Pulmonary artery endothelial cell (primary cell): ENCODE results near the gene PEX1. TPM values are rescaled to one million over a fixed set of nuclear protein-coding genes. Genes with fewer than 3 reads are reported as not detected.
"Not testable (repeated sequence)": the region's sequence is repeated elsewhere in the genome, so short reads cannot be mapped to it uniquely, and the experiment has no call there.

Experiments
- DNase-seq: peaks from one replicate; pipeline ENCODE4 v3.0.0-alpha.2; 2011; ENCODE audit warnings: low read depth, low spot score
- total RNA-seq: library from RNA; depleted of rRNA; stranded (reverse); fragments of >200 nt; gene quantifications from 2 replicates; pipeline ENCODE4 v1.2.3, GENCODE V29; 2014

Gene PEX1
- total RNA-seq: 9.4 and 12.8 TPM in 2 replicates

DNA sequence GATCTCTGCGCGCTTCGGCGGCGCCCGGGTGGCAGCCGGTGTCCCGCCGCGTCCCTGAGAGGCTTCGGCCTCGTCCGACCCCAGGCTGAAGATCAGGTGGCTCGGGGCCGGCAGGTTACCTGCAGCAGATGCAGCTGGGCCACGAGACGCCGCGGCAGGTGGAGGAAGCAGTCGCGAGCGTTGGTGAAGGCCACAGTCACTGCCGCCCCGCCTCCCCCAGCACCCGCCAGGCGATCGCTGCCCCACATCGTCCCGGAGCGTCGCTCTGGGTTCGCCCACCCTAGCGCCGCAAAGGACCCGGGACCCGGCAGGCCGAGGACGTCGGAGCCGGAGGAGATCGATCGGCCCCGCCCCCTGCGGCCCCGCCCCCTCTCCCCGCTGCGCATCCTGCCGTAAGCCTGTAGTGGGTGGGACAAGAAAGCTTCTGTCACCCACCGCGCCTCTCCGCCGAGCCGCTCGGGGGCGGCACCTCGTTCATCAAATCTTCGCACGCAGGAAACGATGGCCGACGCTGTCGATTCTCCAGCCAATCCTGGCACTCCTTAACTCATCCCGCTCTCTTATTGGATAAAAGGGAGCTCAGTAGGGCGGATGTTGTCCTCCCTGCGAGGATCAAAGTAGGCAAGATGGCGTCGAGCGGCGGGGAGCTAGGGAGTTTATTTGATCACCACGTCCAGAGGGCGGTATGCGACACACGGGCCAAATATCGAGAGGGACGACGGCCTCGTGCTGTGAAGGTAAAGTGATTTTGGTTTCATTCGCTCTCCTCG is at the start of gene PEX1, which contains the start of gene RBM48:
TSS of gene PEX1 (minus strand) at position 333 of the 770 bp plus-strand sequence. CDS start at position 248, 85 bp downstream.
TSS of gene RBM48 (plus strand) at position 608 of the 770 bp plus-strand sequence. CDS start at position 627, 19 bp downstream.
- peak; percentile 97 for DNase-seq

DNA sequence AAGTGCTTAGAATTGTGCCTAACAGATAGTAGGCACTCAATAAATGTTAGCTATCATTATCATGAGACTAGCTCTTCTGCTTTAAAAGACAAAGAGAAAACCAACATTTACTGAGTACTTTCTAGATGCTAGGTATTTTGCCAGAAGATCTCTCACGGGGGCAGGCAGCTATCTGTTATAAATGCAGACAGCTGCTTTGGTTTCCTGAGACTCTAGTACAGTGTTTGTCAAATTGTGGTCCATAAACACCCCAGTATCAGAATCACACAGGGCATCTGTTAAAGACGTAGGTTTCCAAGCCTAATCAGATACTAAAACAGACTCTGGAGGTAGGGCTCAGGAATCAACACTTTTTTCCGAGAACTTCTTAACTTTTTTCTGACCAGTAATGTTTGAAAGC is 48.0 kb upstream of the PEX1 start:
- no peak for DNase-seq

DNA sequence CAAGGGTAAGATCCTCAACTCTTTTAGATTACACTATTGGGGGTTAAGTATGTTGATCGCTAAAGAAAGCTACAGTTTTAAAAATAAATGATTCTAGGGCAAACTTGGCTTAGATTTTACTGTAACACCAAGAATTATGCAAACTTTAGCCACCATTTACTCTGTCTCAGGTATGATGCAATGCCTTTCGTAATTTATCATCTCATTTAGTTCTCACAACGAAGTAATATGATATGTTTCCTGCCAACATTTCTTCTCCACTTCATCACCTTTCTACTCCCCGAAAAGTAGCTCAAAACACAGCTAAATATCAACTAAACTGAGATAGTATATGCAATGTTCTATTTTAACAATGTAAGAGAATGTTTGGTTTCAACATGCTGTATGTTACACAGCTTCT is 40.8 kb upstream of the PEX1 start:
- DNase-seq: no peak

DNA sequence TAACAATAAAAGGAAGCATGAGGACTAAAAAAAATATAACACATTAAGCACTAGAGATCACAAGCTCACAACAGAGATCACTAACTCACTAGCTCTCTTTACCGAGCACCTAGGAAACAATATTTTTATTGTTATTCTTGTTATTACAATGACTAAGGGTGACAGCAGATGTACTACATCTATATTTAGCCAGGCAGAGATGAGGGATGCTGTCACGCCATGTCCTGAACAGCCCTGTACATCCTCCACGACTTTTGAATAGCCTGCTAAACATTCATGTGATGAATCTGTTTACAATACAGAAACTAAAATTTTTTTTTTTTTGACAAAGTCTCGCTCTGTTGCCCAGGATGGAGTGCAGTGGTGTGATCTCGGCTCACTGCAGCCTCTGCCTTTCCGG is 39.1 kb upstream of the PEX1 start:
- no peak for DNase-seq

DNA sequence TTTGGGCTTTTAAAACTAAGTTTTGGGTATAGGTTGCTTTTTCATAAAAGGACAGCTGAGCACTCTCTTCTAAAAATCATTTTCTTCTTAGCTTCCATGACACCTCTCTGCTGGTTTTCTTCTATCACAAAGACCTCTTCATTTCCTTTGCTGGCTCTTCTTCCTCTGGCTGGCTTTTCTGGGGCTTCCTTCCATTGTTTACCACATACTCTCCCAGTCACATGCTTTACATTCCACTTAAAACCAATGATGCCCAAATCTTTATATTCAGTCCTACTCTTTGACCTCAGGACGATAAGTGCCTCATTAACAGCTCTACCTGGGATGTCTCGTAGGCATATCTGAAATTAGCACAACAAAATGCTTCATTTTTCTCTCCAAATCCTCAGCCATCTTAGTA is 35.0 kb upstream of the PEX1 start:
- DNase-seq: peak; percentile 15

DNA sequence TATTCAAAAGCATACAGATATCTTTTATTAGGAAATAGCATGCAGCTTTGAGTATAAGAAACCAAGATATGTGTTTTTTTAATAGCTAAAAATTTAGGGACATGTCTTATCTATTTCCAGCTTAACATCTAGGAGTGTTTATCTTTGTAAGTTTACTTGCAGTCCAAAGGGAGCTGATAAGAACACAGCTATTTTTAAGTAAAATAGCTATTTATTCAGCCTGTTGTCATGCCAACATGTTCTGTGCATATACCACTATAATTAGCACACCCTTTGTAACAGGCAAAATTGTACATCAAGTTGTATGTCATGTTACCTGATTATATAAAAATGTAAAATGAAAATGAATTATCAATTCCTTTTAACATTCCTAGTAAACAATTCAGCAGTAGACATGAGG is 32.3 kb upstream of the PEX1 start:
- no peak for DNase-seq

DNA sequence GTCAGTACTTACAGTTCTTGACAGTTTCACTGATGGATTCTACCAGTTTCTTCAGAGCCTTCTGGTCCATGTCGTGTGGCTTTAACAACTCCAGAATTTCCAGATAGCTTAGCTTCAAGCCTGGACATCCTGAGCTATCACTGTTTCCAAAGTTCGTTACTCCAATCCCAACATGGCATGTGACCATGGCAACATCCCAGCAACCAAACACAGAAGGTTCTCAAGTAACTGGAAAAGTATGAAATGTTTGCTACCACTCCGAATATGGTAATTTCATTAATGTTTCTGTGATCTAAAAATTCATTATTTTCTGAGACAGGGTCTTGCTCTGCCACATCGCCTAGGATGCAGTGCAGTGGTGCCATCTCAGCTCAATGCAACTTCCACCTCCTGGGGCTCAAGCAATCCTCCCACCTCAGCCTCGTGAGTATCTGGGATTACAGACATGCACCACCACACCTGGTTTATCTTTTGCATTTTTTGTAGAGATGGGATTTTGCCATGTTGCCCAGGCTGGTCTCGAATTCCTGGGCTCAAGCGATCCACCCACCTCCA is 29.6 kb upstream of the PEX1 start:
- DNase-seq: no peak

DNA sequence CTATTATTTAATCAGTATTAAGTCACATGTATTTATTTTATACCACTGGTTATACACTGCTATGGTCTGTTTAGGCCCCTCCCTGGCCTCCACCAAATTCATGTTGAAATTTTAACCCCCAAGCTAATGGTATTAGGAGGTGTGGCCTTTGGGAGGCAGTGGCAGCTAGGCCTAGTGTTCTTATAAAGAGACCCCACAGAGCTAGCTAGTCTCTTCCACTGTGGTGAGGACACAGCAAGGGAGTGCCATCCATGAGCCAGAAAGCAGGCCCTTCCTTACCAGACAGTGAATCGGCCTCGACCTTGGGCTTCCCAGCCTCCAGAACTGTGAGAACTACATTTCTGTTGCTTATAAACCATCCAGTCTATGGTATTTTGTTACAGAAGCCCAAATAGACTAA is 28.9 kb upstream of the PEX1 start:
- DNase-seq: no peak

DNA sequence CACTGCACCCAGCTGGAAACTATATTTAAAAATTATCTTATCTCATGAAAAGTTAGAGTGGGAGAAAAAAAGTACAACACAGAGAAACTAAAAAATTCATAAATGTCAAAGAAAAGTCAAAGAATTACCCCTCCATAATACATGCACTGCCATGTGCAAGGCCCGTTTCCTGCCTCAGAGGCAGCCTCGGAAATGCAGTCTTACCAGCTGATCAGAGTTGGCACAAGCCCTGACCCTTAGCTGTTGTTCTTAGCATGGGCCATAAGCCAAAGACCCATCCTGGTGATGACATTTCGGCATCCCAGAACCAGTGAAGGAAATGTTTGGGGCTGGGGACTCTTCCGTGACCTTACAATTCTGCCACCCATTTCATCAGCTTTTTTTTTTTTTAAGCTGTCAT is 21.9 kb upstream of the PEX1 start:
- DNase-seq: no peak

DNA sequence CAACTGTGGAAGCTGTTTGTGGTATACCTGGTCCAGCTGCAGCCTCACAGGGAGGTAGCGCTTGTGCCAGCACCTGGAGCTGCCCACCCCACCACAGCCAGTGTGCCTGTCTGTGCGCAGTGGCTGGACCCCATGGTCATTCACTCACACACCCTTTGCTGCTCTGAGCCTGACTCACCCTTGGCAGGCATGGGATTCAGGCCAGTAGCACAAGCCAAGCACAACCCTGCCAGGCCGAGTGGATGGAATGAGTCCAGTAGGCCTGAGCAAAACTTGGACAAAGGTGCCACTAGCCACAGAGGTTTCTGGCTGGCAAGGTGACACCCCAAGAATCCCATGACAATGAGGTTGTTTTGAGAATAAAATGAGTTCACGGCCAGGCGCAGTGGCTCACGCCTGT is 19.3 kb upstream of the PEX1 start:
- no peak for DNase-seq

DNA sequence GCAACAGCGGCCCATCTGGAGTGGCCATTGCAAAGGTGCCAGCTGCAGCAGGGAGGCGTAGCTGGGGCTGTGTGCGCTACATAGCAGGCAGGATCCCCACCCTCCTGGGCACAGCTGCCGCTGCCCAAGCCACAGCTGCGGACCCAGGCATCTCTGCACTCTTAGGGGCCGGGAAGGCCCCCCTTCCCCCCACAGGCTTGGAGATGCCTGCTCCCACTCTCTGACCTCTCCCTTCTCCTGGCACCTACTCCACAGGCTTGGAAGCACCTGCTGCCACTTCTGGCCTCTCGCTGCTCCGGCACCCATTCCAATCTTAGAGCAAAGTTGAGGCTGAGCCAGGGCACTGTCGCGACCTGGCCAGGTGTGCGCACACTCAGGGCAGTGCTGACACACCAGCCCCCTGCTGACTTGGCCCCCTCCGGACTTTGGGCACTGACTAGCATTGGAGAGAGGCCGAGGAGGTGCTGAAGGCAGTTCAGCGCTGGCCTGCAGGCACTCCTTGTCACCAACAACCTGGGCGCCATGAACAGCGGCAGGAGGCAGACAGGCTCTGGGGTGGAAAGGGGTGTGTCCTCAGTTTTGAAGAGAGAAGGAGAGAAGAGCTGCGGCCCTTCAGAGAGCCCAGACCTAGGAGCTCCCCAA is 18.7 kb upstream of the PEX1 start:
- no peak for DNase-seq

DNA sequence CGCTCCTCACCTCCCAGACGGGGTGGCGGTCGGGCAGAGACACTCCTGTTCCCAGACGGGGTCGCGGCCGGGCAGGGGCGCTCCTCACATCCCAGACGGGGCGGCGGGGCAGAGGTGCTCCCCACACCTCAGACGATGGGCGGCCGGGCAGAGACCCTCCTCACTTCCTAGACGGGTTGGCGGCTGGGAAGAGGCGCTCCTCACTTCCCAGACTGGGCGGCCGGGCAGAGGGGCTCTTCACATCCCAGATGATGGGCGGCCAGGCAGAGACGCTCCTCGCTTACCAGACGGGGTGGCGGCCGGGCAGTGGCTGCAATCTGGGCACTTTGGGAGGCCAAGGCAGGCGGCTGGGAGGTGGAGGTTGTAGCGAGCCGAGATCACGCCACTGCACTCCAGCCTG is 16.8 kb upstream of the PEX1 start:
- DNase-seq: not testable (repeated sequence)

DNA sequence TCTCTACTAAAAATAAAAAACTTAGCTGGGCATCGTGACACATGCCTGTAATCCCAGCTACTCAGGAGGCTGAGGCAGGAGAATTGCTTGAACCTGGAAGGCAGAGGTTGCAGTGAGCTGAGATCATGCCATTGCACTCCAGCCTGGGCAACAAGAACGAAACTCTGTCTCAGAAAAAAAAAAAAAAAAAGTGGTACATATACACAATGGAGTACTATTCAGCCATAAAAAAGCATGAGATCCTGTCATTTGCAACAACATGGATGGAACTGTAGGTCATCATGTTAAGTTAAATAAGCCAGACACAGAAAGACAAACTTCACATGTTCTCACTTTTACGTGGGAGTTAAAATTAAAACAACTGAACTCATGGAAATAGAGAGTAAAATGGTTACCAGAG is 15.2 kb upstream of the PEX1 start:
- not testable (repeated sequence) for DNase-seq

DNA sequence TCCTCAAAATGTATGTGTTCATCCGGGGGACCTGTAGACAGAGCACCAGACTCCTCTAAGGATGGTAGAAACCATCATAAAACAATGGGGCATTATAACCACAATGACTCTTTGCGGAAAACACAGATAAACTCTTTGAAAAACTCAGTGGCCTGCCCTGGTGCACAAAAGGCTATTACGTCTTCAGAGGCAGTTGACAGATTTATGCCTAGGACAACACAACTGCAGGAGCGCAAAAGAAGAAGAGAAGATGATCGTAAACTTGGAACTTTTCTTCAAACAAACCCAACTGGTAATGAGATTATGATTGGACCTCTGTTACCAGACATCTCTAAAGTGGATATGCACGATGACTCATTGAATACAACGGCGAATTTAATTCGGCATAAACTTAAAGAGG is 6.3 kb upstream of the PEX1 start:
- no peak for DNase-seq

DNA sequence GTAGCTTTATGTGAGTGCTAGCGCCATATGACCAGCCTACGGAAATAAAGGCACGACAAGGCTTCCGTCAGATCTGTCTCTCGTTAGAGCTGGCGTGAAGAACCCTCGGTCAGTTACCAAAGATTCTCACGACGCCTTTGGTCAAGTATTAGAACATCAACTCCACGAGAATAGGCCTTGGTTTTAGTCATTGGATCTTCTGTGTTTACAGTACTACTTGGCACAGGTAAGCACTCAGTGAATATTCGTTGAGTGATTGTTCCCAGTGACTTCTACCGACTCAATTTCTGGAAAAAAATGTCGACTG is 591 bp upstream of the PEX1 start:
- no peak for DNase-seq

DNA sequence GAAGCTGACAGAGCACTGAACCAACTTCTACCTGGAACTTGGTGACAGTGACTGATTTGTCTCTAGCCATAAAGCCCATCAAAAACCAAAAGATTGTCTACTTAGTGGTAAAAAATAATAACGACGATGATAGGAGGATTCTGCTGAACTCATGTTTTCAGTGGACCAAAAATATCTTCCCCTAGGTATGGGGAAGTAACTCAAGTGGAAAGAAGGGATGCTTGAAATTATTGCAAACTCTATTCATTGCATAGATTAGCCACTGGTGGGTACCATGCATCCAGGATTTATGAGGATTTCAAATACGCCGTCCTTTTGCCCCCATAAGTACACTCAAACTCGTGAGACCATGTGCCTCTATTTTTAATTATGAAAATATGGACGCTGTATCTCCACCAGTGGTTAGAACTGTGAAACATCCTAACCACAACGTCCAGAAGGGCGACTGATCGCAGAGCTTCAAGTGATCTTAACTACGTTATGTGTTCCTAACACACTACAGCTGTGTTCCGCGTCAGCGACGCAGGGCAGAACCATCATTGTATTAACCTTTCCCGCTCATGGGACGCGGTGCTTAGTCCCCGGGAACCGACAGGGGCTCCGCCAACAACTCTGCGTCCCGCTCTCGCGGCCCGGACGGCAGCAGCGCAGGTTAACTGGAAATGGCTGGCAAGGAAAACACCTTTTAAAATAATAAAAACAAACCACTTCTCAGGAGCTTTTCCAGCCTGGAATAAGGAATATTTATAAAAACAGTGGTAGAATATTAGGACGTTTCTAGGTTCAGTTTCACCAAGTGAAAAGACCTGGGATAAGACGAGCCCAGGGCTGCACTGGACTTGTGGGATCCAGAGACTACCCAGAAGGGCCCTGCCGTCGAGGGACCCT is 776 bp downstream of the PEX1 start:
- DNase-seq: peak; percentile 15

DNA sequence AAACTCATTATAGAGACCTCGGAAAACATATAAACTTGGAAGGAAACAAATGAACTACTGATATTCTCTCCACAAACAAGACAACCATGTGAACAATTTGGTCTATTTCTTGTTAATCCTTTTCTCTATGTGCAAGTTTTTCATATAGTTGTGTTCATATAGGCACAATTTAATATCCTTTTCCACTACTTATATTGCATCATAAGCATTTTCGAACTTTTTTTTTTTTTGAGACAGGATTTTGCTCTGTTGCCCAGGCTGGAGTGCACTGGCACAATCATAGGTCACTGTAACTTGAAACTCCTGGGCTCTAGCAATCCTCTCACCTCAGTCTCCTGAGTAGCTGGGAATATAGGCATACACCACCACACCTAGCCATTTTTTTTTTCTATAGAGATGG is 5.2 kb downstream of the PEX1 start:
- DNase-seq: no peak

DNA sequence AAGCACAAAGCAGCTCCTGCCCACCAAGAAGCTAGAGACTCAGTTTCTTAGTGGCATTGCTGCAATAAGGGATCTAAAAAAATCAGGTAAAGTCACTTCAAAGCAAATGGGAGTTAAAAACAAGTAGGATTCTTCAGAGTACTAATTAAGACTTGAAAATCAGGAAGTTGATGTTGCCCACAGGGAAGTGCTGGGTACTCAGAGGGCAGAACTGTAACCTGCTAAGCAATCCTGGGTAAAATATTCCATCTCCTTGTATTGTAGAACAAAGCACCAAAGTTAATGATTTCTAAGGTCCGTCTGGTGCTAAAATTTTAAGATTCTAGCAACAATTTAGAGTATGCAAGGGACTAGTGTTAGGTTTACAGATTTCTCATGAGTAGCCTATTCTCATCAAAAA is 8.3 kb downstream of the PEX1 start:
- no peak for DNase-seq

DNA sequence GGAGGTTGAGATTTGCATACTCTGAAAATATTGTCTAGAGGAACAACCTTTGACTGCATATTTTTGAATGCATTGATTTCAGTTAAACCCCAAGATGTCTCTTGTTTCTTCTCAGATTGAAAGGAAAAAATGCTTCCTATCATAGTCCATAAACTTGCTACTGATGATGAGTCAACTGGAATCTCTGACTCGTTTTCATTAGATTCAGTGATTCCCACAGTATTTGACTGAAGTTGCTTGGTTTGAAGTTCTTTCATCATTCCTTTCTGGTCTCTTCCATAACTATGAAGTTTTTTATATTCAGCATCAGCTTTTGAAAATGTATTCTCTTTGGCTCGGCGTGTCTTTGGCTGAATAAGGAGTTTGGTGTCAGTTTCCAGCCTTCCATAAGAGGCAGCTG is 10.7 kb downstream of the PEX1 start:
- DNase-seq: no peak

DNA sequence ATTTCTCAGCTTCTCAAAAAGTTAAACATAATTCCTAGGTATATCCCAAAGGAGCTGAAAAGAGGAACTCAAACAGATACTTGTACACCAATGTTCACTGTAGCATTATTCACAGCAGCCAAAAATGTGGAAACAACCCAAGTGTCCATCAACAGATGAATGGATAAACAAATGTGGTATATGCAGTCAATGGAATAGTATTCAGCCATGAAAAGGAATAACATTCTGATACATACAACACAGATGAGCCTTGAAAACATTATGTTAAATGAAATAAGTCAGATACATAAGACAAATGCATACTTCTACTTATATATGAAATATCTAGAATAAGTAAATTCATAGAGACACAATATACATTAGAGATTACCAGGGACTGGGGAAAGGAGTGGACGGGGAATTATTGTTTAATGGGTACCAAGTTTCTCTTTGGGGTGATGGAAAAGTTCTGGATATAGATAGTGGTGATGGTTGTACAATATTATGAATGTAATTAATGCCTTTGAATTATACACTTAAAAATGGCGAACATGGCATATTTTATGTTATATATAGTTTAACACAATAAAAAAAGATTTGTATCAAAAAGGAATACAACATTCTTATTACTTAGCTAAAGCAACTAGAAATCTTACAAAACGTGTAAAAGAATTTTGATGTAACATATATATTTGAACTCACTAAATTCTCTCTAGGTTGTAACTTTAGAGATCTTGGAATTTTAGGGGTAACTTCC is 15.0 kb downstream of the PEX1 start:
- DNase-seq: no peak

DNA sequence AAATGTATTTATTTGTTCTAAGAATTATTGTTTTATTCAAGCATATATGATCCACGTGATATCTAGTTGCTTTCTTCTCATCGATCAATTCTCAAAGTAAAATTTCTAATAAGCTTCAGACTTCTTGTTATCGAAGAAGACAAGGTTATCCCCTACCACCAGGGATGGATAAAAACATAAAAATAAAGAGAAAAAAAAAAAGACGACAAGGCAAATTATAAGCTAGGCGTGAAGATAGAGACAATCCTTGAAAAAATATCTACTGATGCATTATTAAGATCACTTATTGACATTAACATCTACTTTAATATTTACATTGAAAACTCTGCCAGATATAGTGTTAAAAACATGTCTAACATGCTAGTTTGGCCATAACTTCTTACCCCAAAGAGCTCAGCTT is 19.4 kb downstream of the PEX1 start:
- DNase-seq: no peak
